CD14-positive monocyte (primary cell): ENCODE results near the gene YIPF6. TPM values are rescaled to one million over a fixed set of nuclear protein-coding genes. Genes with fewer than 3 reads are reported as not detected.
A peak's percentile ranks its signal among the peaks of the same experiment; 100 is the strongest.

Source experiments
- DNase-seq, 3 donors: peaks; one replicate each; pipeline ENCODE4 v3.0.0-alpha.2; 2011 to 2022
- H2AFZ ChIP-seq: 2 replicates; pipeline ENCODE4 v1.6.0; 2012; ENCODE audit warnings: mild to moderate bottlenecking, low read depth, low read length, inconsistent platforms; ENCODE audit not compliant: insufficient read depth, poor library complexity, severe bottlenecking
- H3K27ac ChIP-seq, 2 donors: 1 replicate in 1 of 2; 2 replicates in 1 of 2; pipeline ENCODE4 v1.5.1; 2012 to 2013; ENCODE audit warnings: low read length in 2 of 2, control low read depth in 1 of 2, inconsistent platforms in 1 of 2, low read depth in 1 of 2, mild to moderate bottlenecking in 1 of 2
- H3K27me3 ChIP-seq, 2 donors: one replicate each; pipeline versions ENCODE4 v1.6.0 to v1.6.1; 2011 to 2013; ENCODE audit warnings: low read length in 2 of 2; ENCODE audit not compliant: control insufficient read depth in 2 of 2, insufficient read depth in 2 of 2
- H3K36me3 ChIP-seq, 2 donors: replicated peaks in 1 of 2; 1 replicate in 1 of 2; 2 replicates in 1 of 2; pipeline versions ENCODE4 v1.5.1 to v1.6.1; 2012 to 2013; ENCODE audit warnings: low read length in 2 of 2, control low read depth in 1 of 2, inconsistent platforms in 1 of 2, mild to moderate bottlenecking in 1 of 2; ENCODE audit not compliant: insufficient read depth in 2 of 2, control insufficient read depth in 1 of 2
- H3K4me1 ChIP-seq, 2 donors: 1 replicate in 1 of 2; 2 replicates in 1 of 2; pipeline versions ENCODE4 v1.5.1 to v1.6.1; 2012 to 2013; ENCODE audit warnings: low read length in 2 of 2, control low read depth in 1 of 2, inconsistent platforms in 1 of 2, mild to moderate bottlenecking in 1 of 2, moderate library complexity in 1 of 2; ENCODE audit not compliant: insufficient read depth in 2 of 2, control insufficient read depth in 1 of 2
- H3K4me2 ChIP-seq: replicated peaks from 2 replicates; pipeline ENCODE3; 2012; ENCODE audit warnings: low read length, moderate library complexity, mild to moderate bottlenecking; ENCODE audit not compliant: poor library complexity, severe bottlenecking; ENCODE audit errors: extremely low read depth
- H3K4me3 ChIP-seq, 3 experiments: fragments of 200-600 bp in 1 of 3; sonication (generic) in 1 of 3; replicated peaks in 1 of 3; 1 replicate in 2 of 3; 2 replicates in 1 of 3; pipeline ENCODE4 v1.5.1; 2011 to 2013; ENCODE audit warnings: low read length in 3 of 3, mild to moderate bottlenecking in 3 of 3, control low read depth in 2 of 3, low read depth in 2 of 3, inconsistent platforms in 1 of 3, moderate library complexity in 1 of 3
- H3K79me2 ChIP-seq: 2 replicates; pipeline ENCODE4 v1.6.0; 2012; ENCODE audit warnings: mild to moderate bottlenecking, control low read depth, inconsistent platforms, low read length, moderate library complexity; ENCODE audit not compliant: insufficient read depth
- H3K9ac ChIP-seq: 2 replicates; pipeline ENCODE4 v1.6.0; 2017; ENCODE audit warnings: low read length, mild to moderate bottlenecking; ENCODE audit not compliant: insufficient read depth, poor library complexity, severe bottlenecking
- H3K9me3 ChIP-seq, 2 donors: replicated peaks in 1 of 2; 1 replicate in 1 of 2; 2 replicates in 1 of 2; pipeline versions ENCODE4 v1.5.1 to v1.6.1; 2012 to 2013; ENCODE audit warnings: low read length in 2 of 2, control low read depth in 1 of 2; ENCODE audit not compliant: control insufficient read depth in 1 of 2, insufficient read depth in 1 of 2
- H4K20me1 ChIP-seq: 2 replicates; pipeline ENCODE4 v1.6.0; 2012; ENCODE audit warnings: mild to moderate bottlenecking, low read length, control low read depth, moderate library complexity; ENCODE audit not compliant: insufficient read depth
- H3K27ac Mint-ChIP-seq, 7 donors: one replicate each; pipeline ENCODE4 v1.8.0; 2020; ENCODE audit warnings: mild to moderate bottlenecking in 7 of 7, mixed read lengths in 7 of 7, moderate library complexity in 6 of 7, inconsistent platforms in 2 of 7
- H3K27me3 Mint-ChIP-seq, 3 donors: one replicate each; pipeline ENCODE4 v1.8.0; 2021 to 2022; ENCODE audit warnings: low read depth in 3 of 3, mild to moderate bottlenecking in 3 of 3, mixed read lengths in 3 of 3, moderate library complexity in 3 of 3, inconsistent platforms in 1 of 3
- H3K36me3 Mint-ChIP-seq, 2 donors: one replicate each; pipeline ENCODE4 v1.8.0; 2020; ENCODE audit warnings: mixed read lengths in 2 of 2, inconsistent platforms in 1 of 2, mild to moderate bottlenecking in 1 of 2
- H3K4me1 Mint-ChIP-seq: one replicate; pipeline ENCODE4 v1.8.0; 2020; ENCODE audit warnings: mild to moderate bottlenecking, mixed read lengths
- H3K4me3 Mint-ChIP-seq, 2 donors: one replicate each; pipeline ENCODE4 v1.8.0; 2020; ENCODE audit warnings: mild to moderate bottlenecking in 2 of 2, mixed read lengths in 2 of 2, moderate library complexity in 1 of 2
- H3K9me3 Mint-ChIP-seq, 7 donors: one replicate each; pipeline ENCODE4 v1.8.0; 2020 to 2022; ENCODE audit warnings: mixed read lengths in 7 of 7, mild to moderate bottlenecking in 6 of 7, moderate library complexity in 6 of 7, inconsistent platforms in 2 of 7
- WGBS: methylation state at CpG from one replicate; pipeline ENCODE4 v1.1.5; 2013; ENCODE audit warnings: missing lambda C conversion rate; ENCODE audit not compliant: insufficient coverage; 5-methylcytosine and 5-hydroxymethylcytosine counted together
- intact Hi-C, 2 donors: fragments of 100-400 bp; cut with micrococcal nuclease; formaldehyde crosslinking; loops; one replicate each; pipeline versions ENCODE4 v1.15.0 to v1.15.1; 2023
- polyA plus RNA-seq, 3 donors: library from polyadenylated mRNA; depleted of rRNA in 1 of 3; unstranded in 2 of 3; stranded (reverse) in 1 of 3; fragments of 300-500 nt in 2 of 3; fragments of >200 nt in 1 of 3; fragmentation: Illumina TruSeq in 2 of 3; gene quantifications; 1 replicate in 2 of 3; 2 replicates in 1 of 3; pipeline ENCODE4 v1.2.3, GENCODE V29; 2012 to 2021
- TF ChIP-seq, protein P1 (sequence below): fragments of 200-600 bp; IDR thresholded peaks from one replicate; pipeline ENCODE4 v1.8.0; 2022; ENCODE audit warnings: antibody characterized with exemption, mild to moderate bottlenecking

The YIPF6 gene
- polyA plus RNA-seq, 3 donors = 3.8 to 23.6 (median 21.0) TPM

DNA sequence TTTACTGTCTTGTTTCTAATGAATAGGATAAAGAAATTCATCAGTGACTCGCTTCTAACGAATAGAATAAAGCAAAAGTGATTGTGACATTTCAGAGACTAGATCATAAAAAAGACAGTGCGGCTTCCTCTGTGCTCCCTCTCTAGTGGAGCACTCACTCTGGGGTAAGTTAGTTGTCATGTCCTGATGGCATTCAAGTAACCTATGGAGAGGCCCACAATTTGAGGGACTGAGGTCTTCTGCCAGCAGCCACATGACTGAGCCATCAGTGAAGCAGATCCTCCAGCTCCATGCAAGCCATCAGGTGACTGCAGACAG lies 72.4 kb downstream of the YIPF6 start:
- intact Hi-C loops = no loop called here
- Histone ChIP-seq H3K4me3 (no peak overlapping the region), H3K4me2 (no peak overlapping the region), H3K27me3 (no peaks in the 10 kb centered on the region), H4K20me1 (no peaks in the 10 kb centered on the region), H3K9me3 (no peaks in the 10 kb centered on the region), H3K36me3 (no peaks in the 10 kb centered on the region), H3K4me1 (no peaks in the 10 kb centered on the region), H3K79me2 (no peaks in the 10 kb centered on the region), H3K9ac (no peak overlapping the region), H2AFZ (no peak overlapping the region), H3K27ac (no peak overlapping the region)
- Mint-ChIP-seq H3K27ac (no peak overlapping the region), H3K4me3 (no peak overlapping the region), H3K9me3 (peaks cover 0 to 4% (median 0%) of the 10 kb centered on the region in 7 donors), H3K4me1 (peaks cover 4% of the 10 kb centered on the region), H3K36me3 (no peaks in the 10 kb centered on the region), H3K27me3 (peaks cover 0 to 2% (median 1%) of the 10 kb centered on the region in 3 donors)
- DNase-seq = no peak
- TF ChIP-seq, protein P1, sequence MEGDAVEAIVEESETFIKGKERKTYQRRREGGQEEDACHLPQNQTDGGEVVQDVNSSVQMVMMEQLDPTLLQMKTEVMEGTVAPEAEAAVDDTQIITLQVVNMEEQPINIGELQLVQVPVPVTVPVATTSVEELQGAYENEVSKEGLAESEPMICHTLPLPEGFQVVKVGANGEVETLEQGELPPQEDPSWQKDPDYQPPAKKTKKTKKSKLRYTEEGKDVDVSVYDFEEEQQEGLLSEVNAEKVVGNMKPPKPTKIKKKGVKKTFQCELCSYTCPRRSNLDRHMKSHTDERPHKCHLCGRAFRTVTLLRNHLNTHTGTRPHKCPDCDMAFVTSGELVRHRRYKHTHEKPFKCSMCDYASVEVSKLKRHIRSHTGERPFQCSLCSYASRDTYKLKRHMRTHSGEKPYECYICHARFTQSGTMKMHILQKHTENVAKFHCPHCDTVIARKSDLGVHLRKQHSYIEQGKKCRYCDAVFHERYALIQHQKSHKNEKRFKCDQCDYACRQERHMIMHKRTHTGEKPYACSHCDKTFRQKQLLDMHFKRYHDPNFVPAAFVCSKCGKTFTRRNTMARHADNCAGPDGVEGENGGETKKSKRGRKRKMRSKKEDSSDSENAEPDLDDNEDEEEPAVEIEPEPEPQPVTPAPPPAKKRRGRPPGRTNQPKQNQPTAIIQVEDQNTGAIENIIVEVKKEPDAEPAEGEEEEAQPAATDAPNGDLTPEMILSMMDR = no peak
- WGBS = 100% methylated on average over 1 of the region's 3 CpGs

DNA sequence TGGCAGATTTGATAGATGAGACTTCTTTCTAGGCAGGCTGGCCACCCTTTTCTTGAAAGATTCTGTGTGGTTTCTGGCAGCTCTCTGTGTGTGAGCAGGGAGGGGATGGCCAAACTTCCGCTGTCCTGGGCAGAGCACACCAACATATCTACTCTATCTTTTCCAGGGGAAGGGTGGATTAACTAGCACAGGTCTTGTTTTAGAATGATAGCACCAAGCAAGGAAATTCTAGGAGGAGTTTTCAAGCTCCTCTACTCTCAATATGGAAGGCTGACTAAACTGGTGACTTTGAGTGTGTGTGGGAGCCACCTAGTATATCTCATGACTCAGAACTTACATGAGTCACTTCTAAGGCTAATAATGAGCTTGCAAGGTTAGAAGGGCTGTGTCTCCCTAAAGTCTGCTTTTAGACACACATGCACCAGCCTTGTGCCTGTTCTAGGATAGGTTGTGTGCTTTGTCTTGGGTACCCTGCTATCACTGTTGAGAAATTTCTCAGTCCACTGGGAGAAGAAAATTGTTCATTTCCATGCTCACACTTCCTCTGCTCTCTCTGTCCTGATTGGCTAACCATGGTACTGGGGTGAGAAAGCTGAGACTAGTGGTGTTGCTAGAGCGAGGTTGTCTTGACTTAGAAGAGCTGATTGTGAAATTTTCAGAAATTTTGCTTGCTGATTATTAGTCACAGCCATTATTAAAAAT lies 72.9 kb downstream of the YIPF6 start:
- Histone ChIP-seq H3K4me1 (no peaks in the 10 kb centered on the region), H3K27ac (no peak overlapping the region), H3K9me3 (no peaks in the 10 kb centered on the region), H3K4me2 (no peak overlapping the region), H3K36me3 (no peaks in the 10 kb centered on the region), H3K9ac (no peak overlapping the region), H3K27me3 (no peaks in the 10 kb centered on the region), H2AFZ (no peak overlapping the region), H3K4me3 (no peak overlapping the region), H4K20me1 (no peaks in the 10 kb centered on the region), H3K79me2 (no peaks in the 10 kb centered on the region)
- H3K27ac Mint-ChIP-seq = peak overlapping the region in 2 of 7 donors; percentile 6 to 78
- peaks cover 0 to 4% (median 0%) of the 10 kb centered on the region in 7 donors for H3K9me3 Mint-ChIP-seq
- H3K36me3 Mint-ChIP-seq = no peaks in the 10 kb centered on the region
- DNase-seq = peak in 1 of 3 donors; percentile 41
- H3K4me3 Mint-ChIP-seq = no peak overlapping the region
- WGBS = no CpG with 5 or more reads among the region's 2 CpGs
- intact Hi-C loops = no loop called here
- H3K4me1 Mint-ChIP-seq = peaks cover 4% of the 10 kb centered on the region
- TF ChIP-seq, protein P1 = no peak
- H3K27me3 Mint-ChIP-seq = peaks cover 0 to 2% (median 1%) of the 10 kb centered on the region in 3 donors
